Stimulated activated CD4-positive, alpha-beta T cell treated with anti-CD3 and anti-CD28 coated beads, Interleukin-15, amount 100 ng/mL, for 24 hours (primary cell): ENCODE measurements around the gene ACBD5.
A peak's percentile ranks its signal among the peaks of the same experiment; 100 is the strongest.
"Not testable (repeated sequence)": the region's sequence is repeated elsewhere in the genome, so short reads cannot be mapped to it uniquely, and the experiment has no call there.

Experiments
- DNase-seq: peaks from one replicate; pipeline ENCODE4 v3.0.0-alpha.2; 2020

Gene ACBD5

DNA sequence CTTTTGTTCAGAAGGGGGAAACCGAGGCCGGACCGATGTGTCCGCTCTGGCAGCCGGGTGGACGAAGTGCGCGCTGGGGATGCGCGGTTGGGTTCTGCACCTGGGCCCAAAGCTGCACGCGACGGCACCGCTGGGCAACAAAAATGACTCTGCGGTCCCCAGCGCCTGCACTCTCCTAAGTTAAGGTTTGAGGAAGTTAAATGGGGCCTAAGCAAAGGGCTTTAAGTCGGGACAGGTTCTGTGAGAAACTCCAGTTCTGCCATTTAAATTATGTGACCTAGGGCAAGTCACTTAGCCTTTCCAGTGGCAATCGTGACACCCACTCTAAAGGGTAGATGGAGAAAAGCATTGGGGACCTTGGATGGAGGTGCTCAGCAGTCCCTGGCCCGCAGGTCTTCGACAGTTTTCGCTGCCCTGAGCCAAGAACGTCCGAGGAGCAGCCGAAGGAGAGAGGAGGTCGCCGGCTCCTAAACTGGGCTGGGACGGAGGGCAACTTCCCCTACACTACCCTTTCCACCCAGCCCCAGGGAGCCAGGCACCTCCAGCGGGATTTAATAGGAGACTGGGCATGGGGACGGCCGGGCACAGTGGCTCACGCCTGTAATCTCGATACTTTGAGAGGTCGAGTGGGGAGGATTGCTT lies 534 bp upstream of the ACBD5 start:
- peak; percentile 33 for DNase-seq

DNA sequence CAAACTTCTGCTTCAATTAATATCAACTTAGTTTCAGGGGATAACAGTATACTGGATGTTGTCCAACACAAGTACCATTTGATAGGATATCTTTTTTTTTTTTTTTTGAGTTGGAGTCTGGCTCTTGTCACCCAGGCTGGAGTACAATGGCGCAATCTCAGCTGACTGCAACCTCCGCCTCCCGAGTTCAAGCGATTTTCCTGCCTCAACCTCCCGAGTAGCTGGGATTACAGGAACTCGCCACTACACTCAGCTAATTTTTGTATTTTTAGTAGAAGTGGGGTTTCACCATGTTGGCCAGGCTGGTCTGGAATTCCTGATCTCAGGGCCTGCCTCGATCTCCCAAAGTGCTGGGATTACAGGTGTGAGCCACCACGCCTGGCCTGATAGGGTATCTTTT lies 3.1 kb downstream of the ACBD5 start:
- not testable (repeated sequence) for DNase-seq

DNA sequence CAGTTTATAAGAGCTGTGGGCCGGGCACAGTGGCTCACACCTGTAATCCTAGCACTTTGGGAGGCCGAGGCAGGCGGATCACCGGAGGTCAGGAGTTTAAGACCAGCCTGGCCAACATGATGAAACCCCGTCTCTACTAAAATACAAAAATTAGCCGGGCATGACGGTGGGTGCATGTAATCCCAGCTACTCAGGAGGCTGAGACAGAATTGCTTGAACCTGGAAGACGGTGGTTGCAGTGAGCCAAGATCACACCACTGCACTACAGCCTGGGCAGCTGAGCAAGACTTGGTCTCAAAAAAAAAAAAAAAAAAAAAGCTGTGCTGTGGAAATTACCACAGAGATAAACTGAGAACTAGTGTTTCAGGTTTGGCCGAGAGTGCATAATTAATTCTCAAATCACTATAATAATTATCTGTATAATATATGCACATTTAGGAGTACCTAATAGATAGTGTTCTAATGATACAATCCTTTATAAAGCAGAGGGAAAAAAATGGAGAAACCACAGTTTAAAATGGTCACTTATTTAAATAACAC lies 3.9 kb downstream of the ACBD5 start:
- not testable (repeated sequence) for DNase-seq

DNA sequence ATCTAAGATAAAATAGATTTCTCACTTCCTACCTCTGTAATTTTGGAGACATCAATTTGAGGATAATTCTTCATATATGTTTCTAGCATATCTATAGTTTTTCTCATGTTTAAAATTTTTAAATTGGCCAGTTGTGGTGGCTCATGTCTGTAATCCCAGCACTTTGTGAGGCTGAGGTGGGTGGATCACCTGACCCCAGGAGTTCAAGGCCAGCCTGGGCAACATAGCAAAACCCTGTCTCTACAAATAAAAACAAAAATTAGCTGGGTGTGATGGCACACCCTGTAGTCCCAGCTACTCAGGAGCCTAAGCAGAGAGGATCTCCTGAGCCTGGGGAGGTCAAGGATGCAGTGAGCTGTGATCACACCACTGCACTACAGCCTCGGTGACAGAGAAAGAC lies 4.9 kb downstream of the ACBD5 start:
- no peak for DNase-seq

- DNase-seq: no peak
These were observed 10.6 kb downstream of the ACBD5 start for GRCh38 chr10:27230022-27230421.

- no peak for DNase-seq
These were observed 14.8 kb downstream of the ACBD5 start for GRCh38 chr10:27225642-27226257.

DNA sequence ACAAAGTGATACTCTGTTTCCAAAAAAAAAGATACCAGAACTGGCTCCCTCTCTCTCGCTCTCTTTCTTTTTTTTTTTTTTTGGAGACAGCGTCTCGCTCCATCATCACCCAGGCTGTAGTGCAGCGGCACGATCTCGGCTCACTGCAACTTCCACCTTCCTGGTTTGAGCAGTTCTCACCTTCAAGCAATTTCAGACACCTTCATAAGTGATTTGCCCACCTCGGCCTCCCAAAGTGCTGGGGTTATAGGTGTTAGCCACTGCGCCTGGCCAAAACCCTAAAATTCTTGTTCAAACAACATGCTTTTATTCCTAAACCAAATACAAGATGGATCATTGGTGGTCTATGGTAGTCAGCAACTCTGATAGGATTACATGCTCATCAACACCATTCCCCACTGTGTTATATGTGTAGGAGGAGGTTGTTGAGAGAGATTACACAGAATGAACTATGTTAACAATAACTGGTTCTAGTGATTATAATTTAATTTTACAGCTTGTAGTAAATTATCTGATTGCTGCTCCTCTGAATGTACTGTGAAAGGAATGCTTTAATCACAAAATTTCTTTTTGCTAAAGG lies 15.5 kb downstream of the ACBD5 start:
- DNase-seq: no peak

GRCh38 chr10:27223964-27224363 lies 16.6 kb downstream of the ACBD5 start:
- DNase-seq: peak; percentile 51

DNA sequence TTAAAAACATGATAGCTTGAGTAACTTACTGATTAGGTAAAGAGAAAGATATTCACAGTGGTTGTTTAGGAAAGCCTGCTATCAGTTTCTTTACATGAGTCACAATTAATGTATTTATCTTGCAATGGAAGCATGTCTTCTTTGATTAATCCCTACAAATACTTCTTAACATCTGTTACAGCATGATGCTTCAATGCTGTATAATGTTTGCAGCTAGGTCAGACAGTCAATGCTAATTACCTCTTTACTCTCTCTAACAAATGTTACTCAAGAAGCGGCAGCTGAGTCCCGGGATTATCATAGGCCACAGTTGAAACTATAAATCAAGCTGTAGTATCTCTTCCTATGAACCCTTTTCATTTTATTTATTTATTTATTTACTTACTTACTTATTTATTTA lies 33.2 kb downstream of the ACBD5 start:
- DNase-seq: no peak

DNA sequence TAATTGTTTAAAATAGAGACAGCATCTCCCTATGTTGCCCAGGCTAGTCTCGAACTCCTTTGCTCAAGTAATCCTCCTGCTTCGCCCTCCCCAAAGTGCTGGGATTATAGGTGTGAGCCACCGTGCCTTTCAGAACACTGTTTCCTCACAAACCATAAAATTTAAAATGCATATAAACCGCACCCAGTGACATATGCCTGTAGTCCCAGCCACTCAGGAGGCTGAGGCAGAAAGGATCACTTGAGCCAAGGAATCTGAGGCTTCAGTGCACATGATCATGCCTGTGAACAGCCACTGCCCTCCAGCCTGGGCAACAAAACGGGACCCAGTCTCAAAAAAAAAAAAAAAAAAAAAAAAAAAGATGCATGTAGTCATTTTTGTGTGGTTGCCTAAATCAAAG lies 36.8 kb downstream of the ACBD5 start:
- no peak for DNase-seq

GRCh38 chr10:27197980-27198620 lies 42.5 kb downstream of the ACBD5 start:
- DNase-seq: no peak

GRCh38 chr10:27192284-27192683 lies 48.3 kb downstream of the ACBD5 start:
- DNase-seq: no peak

GRCh38 chr10:27190508-27190907 lies 50.1 kb downstream of the ACBD5 start:
- no peak for DNase-seq

- no peak for DNase-seq
These were observed 51.7 kb downstream of the ACBD5 start for GRCh38 chr10:27188897-27189296.

DNA sequence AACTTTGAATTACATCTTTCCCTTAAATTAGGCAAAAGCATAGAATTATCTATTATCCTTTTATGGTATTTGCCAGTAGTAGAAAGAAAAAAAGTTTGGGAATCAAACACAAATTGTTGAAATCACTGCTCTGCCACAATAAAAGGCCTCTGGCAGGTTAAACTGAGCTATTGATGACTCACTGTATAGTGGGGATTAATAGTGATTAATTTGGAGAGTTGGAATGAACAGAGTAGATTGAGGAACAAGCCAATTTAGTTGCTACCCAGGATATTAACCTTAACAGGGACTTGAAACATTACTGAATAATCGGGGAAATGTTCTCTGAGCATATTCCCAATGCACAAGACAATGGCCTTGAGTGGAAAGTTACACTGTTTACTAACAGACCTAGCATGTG lies 52.3 kb downstream of the ACBD5 start:
- DNase-seq: no peak

GRCh38 chr10:27169849-27170248 lies 70.7 kb downstream of the ACBD5 start:
- no peak for DNase-seq

DNA sequence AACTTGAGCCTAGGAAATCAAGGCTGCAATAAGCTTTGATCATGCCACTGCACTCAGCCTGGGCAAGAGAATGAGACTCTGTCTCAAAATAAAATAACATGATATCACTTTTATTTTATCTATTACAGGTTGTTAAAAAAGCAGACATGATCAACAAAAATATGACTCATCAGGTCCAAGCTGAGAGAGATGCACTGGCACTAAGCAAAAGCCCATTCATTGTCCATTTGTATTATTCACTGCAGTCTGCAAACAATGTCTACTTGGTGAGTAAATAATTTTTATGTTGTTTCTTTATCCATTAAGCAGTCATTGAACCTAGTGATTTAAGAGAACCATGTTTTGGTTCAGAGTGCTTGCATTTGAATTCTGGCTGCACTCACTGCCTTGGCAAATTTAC lies 82.2 kb downstream of the ACBD5 start:
- DNase-seq: no peak

DNA sequence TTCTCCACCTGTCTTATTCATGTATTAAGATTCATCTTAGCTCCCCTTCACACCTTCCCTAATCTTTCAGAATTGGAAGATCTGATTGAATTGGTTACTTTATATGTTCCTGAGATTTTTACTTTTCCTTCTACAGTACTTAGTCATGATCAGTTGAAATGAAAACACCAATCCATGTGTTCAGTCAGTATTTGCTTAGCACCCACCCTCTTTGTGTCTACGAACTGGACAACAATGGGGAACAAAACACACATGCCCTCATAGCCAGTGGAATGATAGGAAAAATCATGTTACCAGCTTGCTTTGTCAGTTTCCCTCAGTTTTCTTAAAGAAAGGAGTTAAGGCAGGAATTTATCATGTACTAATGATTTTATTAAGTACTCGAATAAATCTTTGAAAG lies 83.4 kb downstream of the ACBD5 start:
- no peak for DNase-seq

DNA sequence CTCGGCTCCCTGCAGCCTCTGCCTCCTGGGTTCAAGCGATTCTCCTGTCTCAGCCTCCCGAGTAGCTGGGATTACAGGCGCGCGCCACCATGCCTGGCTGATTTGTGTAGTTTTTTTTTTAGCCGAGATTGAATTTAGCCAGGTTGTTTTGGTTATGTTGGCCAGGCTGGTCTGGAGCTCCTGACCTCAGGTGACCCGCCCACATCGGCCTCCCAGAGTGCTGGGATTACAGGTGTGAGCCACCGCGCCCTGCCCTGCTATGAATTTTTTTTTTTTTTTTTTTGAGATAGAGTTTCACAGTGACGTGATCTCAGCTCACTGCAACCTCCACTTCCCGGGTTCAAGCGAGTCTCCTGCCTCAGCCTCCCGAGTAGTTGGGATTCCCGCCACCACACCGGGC lies 84.0 kb downstream of the ACBD5 start:
- DNase-seq: not testable (repeated sequence)

DNA sequence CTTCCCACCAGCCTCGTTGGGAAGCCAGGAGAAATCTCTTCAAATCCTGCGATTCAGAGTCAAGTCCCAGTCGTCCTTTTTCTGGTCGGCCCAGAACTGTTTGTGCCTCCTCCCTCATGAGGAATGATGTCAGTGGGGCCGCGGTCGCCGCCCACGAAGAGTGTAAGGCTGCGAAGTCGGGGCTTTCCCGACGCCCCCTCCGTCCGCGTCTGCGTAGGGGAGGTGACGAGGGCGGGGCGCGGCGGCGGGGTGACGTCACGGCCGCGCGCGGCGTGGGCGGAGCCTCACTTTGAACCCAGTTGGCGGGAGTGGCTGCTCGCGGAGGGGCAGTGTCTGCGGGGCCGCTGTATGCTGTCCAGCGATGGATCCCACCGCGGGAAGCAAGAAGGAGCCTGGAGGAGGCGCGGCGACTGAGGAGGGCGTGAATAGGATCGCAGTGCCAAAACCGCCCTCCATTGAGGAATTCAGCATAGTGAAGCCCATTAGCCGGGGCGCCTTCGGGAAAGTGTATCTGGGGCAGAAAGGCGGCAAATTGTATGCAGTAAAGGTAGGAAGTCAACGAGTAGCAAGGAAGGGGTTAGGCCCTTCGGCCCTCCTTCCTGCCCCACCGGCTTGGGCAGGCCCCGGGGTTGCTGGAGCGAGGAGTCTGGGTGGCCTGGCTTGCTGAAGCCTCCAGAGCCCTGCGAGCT lies 85.4 kb downstream of the ACBD5 start, which contains the start of gene MASTL:
MASTL (plus strand) TSS at position 287 of the 689 bp plus-strand sequence; CDS start at position 362, 75 bp downstream.
- DNase-seq: peak; percentile 93

GRCh38 chr10:27153845-27154193 lies 86.8 kb downstream of the ACBD5 start:
- no peak for DNase-seq

GRCh38 chr10:27153329-27153728 lies 87.3 kb downstream of the ACBD5 start:
- DNase-seq: no peak

- no peak for DNase-seq
These were observed 87.9 kb downstream of the ACBD5 start for GRCh38 chr10:27152687-27153086.
